ENCODE results near the gene EYA2.

EYA2 gene

DNA sequence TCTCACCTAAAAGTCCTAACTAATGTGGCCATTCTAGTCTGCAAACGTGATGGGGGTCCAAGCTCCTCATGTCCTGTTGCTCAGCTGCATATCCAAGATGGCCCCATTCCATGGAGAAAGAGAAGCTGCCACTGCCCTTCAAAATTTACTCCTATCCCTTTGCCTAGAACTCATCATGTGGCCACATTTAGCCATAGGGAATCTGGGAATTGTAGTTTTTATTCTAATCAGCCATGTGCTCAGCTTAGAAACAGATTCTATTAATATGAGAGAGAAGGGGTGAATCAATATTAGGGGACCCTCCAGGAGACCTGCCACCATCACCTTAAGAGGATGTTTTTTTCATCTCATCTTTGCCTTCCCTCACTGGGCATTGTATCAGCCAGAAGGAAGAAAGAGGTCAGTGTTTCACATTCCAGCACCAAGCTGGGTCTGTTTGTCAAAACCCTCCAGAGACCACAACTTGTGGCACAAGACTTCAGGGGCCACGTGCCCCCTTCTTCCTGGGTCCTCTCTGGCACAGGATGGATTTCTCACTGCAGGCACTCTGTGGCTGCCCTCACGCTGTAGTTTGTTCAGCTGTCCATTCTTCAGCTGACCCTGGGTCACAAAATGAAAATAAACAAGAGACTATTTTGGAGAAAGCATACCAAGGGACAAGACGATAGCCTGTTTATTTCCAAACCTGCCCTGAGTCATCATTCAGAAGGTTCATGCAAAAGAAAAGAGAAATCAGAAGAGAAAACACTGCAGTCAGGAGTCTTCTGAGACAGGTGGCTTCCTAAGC lies 172.0 kb downstream of the EYA2 start:
- no peak for DNase-seq (ENCODE audit: low read depth)

- no peak for DNase-seq (ENCODE audit: low read depth)
Measured at GRCh38 chr20:47067776-47068175, 173.1 kb downstream of the EYA2 start.

- no peak for DNase-seq (ENCODE audit: low read depth)
Measured at GRCh38 chr20:47070176-47070575, 175.5 kb downstream of the EYA2 start.

DNA sequence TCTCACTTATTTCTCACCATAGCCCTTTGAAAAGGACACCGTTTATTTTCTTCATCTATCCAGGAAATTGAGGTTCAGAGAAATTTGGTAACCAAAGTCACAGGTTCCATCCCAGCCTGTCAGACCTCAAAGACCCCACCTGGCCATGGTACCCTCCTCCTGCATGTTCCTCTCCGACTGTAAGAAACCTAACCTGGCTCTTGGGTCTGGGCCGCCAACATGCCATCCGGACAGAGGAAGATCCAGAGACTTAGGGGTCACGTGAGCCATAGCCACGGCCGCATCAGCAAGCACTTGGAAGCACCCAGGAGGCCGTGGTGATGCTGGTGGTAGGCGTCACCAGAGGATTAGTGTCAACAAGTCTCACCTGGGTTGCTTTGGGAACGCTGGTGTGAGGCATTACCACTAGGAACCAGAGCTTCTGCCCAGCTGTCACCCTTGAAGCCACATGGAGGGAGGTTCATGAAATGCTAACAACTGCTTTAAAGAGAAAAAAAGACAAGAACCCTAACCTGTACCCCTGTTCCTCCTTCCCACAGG lies 177.1 kb downstream of the EYA2 start:
- no peak for DNase-seq (ENCODE audit: low read depth)

GRCh38 chr20:47073766-47074475 lies 179.3 kb downstream of the EYA2 start:
- no peak for DNase-seq (ENCODE audit: low read depth)

- DNase-seq (ENCODE audit: low read depth): no peak
Measured at GRCh38 chr20:47075263-47075662, 180.6 kb downstream of the EYA2 start.

DNA sequence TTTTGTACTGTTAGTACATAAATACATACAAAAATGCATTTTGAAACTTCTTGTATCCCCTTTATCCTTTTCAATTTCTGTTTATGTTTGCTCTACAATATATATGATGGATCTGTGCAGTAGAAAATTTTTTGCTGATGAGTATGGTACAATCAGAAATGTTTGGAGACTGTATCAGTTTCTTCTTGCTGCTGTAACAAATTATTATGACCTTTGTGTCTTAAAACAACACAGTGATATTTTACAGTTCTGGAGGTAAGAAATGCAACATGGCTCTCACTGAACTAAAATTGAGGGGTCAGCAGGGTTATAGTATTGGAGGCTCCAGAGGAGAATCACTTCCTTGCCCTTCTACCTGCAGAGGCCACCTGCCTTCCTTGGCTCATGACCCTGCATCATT lies 184.4 kb downstream of the EYA2 start:
- no peak for DNase-seq (ENCODE audit: low read depth)

DNA sequence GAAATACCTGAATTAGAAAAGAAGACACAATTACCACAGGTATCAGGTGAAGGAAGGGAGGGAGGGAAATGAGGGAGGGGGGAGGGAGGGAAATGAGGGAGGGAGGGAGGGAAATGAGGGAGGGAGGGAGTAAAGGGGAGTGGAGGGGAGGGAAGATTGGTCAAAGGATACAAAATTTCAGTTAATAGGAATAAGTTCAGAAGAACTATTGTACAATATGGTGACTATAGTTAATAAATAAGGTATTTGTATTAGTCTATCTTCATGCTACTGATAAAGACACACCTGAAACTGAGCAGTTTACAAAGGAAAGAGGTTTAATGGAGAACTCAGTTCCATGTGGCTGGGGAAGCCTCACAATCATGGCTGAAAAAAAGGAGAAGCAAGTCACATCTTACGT lies 185.7 kb downstream of the EYA2 start:
- no peak for DNase-seq (ENCODE audit: low read depth)

DNA sequence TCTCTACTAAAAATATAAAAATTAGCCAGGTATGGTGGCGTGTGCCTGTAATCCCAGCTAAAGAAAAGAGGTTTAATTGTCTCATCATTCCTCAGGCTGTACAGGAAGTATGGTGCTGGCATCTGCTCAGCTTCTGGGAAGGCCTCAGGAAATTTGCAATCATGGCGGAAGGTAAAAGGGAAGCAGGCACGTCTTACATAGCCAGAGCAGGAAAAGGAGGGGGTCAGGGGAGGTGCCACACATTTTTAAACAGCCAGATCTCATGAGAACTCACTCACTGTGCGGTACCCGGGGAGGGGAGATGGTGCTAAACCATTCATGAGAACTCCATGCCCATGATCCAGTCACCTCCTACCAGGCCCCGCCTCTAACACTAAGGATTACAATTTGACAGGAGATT lies 191.7 kb downstream of the EYA2 start:
- no peak for DNase-seq (ENCODE audit: low read depth)

GRCh38 chr20:47088335-47088734 lies 193.7 kb downstream of the EYA2 start:
- DNase-seq (ENCODE audit: low read depth): no peak

DNA sequence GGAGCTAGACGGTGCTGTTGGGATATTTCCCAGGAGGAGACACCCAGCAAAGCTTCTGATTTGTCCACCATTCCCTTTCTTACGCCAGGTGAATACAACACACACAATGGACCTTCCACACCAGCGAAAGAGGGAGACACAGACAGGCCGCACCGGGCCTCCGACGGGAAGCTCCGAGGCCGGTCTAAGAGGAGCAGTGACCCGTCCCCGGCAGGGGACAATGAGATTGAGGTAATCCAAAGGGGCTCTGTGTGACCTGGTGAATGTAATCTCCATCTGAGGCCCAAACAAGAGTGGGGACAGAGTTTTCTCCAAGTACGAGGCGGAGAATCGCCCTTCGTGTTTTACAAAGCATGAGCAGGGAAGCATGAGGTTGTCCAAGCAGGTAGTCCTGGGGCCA lies 194.5 kb downstream of the EYA2 start:
- DNase-seq (ENCODE audit: low read depth): no peak

- no peak for DNase-seq (ENCODE audit: low read depth)
Measured at GRCh38 chr20:47090835-47091234, 196.2 kb downstream of the EYA2 start.

DNA sequence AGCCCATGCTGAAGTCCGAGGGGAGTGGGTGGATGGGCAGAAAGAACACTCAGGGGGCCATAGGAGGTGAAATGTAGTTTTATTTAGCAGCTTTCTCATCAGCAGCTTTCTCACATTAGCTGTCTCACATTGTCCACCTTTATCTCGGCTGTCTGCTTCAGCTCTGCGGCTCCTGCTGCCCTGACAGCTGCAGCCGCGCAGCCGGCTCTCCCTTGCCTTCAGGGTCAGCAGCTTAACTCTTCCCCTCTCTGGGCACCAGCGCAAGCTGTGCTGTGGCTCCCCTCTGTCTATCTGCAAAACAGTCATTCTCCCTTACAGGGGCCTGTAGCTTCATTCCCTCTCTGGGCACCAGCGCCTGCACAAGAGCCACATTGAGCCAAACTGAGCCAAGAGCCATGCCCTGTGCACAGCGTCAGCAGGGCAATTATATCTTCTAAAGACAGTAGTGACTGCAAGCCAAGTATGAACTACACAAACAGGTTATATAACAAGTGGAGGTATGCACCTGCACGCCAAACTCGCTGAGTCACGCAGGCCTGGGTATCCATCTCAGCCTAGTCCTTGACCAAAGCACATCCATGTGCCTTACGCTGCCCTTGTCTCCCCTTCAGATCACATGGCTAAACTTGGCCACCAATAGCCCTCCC lies 198.8 kb downstream of the EYA2 start:
- DNase-seq (ENCODE audit: low read depth): no peak

DNA sequence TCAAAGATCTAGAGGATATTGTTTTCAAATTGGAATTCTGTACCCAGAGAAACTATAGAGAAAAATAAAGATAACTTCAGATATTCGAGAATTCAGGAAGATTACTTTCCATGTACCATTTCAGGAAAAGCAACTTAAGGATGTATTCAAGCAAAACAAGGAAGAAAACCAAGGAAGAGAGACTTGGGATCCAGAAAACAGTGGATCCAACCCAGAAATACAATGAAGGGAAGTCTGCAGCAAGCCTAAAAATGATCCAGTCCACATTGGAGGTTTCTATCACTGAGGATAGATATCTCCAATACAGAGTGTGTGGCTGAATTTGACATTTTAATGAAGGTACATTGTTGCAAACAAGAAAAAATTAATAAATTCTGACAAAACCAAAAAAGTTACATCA lies 201.0 kb downstream of the EYA2 start:
- DNase-seq (ENCODE audit: low read depth): no peak

GRCh38 chr20:47097691-47098622 lies 203.3 kb downstream of the EYA2 start:
- no peak for DNase-seq (ENCODE audit: low read depth)

GRCh38 chr20:47099093-47099492 lies 204.4 kb downstream of the EYA2 start:
- DNase-seq (ENCODE audit: low read depth): no peak

GRCh38 chr20:47099825-47100441 lies 205.3 kb downstream of the EYA2 start:
- DNase-seq (ENCODE audit: low read depth): no peak

DNA sequence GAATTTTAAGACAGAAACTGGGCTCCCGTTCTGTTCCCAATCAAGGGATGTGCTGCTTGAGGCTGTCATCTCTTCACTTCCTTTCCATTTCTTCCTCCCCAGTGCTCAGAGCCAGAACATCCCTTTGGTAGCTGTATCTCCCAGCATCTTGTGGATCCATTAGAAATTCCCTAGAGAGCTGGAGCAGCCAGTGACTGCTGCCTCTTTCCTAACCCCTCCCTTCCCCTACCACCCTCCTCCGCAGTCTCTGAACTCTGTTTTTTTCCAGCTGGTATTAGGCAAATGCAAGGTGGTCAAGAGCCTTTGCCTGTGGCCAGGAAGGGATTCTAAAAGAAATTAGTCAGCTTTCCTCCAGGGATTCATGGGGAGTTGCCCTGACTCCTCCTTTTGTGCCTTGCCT lies 208.0 kb downstream of the EYA2 start:
- DNase-seq (ENCODE audit: low read depth): no peak

DNA sequence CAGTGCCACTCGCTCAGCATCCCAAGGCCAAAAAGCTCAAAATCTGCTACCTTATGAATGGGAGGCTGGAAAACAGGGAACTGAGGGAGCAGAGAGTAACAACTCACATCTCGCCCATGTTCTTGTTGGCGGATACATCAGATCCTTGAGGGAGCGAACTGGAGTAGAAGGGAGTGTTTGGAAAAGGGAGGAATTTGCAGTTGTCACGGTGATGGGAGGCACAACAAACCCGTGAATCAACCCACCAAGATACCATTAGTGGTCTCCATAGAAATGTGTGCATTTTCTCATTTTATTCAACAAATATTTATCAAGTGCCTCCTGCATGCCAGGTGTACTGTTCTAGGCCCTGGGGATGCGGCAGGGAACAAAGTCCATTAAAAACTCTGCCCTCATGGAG lies 212.1 kb downstream of the EYA2 start:
- DNase-seq (ENCODE audit: low read depth): no peak

GRCh38 chr20:47108994-47109393 lies 214.4 kb downstream of the EYA2 start:
- no peak for DNase-seq (ENCODE audit: low read depth)

GRCh38 chr20:47110819-47111218 lies 216.2 kb downstream of the EYA2 start:
- no peak for DNase-seq (ENCODE audit: low read depth)
